K562 (cell line): Measurements from ENCODE around the gene ATP6V0A1. TPM values are rescaled to one million over a fixed set of nuclear protein-coding genes. Genes with fewer than 3 reads are reported as not detected.

Source experiments
- E2F3 ChIP-seq: fragments of 250-450 bp; sonication (Bioruptor Pico); IDR thresholded peaks from 2 replicates; pipeline ENCODE4 v1.4.0; 2020; ENCODE audit warnings: mild to moderate bottlenecking
- HDAC3 ChIP-seq: fragments of 450-650 bp; IDR thresholded peaks from 2 replicates; pipeline ENCODE4 v1.6.1; 2018; ENCODE audit warnings: borderline replicate concordance, mild to moderate bottlenecking, moderate library complexity; ENCODE audit not compliant: partially characterized antibody
- LCOR ChIP-seq: sonication (generic); formaldehyde crosslinking; IDR thresholded peaks from 2 replicates; pipeline ENCODE4 v1.8.0; 2022; ENCODE audit warnings: mild to moderate bottlenecking, missing genetic modification reagents
- LEF1 ChIP-seq: fragments of 450-650 bp; IDR thresholded peaks from 2 replicates; pipeline ENCODE4 v1.6.1; 2016; ENCODE audit warnings: mild to moderate bottlenecking
- NFATC3 ChIP-seq: fragments of 450-650 bp; IDR thresholded peaks from 2 replicates; pipeline ENCODE4 v1.6.1; 2017; ENCODE audit warnings: mild to moderate bottlenecking
- NFIC ChIP-seq: fragments of 450-650 bp; IDR thresholded peaks from 2 replicates; pipeline ENCODE4 v1.6.1; 2017; ENCODE audit warnings: mild to moderate bottlenecking, inconsistent platforms
- SMARCC2 ChIP-seq: fragments of 450-650 bp; IDR thresholded peaks from 2 replicates; pipeline ENCODE4 v1.6.1; 2017; ENCODE audit warnings: antibody characterized with exemption, moderate library complexity, mild to moderate bottlenecking, low read depth
- SPI1 ChIP-seq: IDR thresholded peaks from 2 replicates; pipeline ENCODE4 v1.6.1; 2011; ENCODE audit warnings: low read depth, low read length, control low read depth, borderline replicate concordance
- TCF7L2 ChIP-seq: fragments of 150-350 bp; IDR thresholded peaks from 2 replicates; pipeline ENCODE4 v1.6.1; 2016; ENCODE audit warnings: low read depth, mild to moderate bottlenecking, low read length, moderate library complexity
- TEAD2 ChIP-seq: fragments of 450-650 bp; IDR thresholded peaks from 2 replicates; pipeline ENCODE4 v1.6.1; 2016; ENCODE audit warnings: missing genetic modification characterization, control low read depth, missing compliant biosample characterization
- ZNF175 ChIP-seq: fragments of 200-800 bp; sonication (Bioruptor generic); IDR thresholded peaks from 2 replicates; pipeline ENCODE4 v1.6.1; 2016; ENCODE audit warnings: low read depth, mild to moderate bottlenecking, missing genetic modification characterization, missing compliant biosample characterization
- polyA plus RNA-seq, 8 experiments: library from polyadenylated mRNA; depleted of rRNA in 4 of 8; stranded (reverse) in 5 of 8; unstranded in 3 of 8; fragments of >200 nt; fragmentation: Nextera tagmentation in 2 of 8; fragmentation: Illumina TruSeq in 1 of 8; extraction: Ambion mirVana in 2 of 8; extraction: Trizol in 1 of 8; gene quantifications; 2 replicates each; pipeline versions ENCODE4 v1.2.1 to v1.2.3, GENCODE V29; 2011 to 2014; ENCODE audit warnings: inconsistent platforms in 1 of 8, missing spikeins in 1 of 8
- total RNA-seq, 7 experiments: library from RNA; depleted of rRNA in 6 of 7; stranded (reverse); fragments of >200 nt in 6 of 7; fragmentation: Illumina TruSeq in 2 of 7; extraction: Trizol in 2 of 7; gene quantifications; 2 replicates each; pipeline versions ENCODE4 v1.2.1 to v1.2.3, GENCODE V29; 2011 to 2021; ENCODE audit warnings: low replicate concordance in 1 of 7
- TF ChIP-seq, protein P1 (sequence below): IDR thresholded peaks from 3 replicates; pipeline ENCODE4 v1.6.1; 2011; ENCODE audit warnings: borderline replicate concordance, mild to moderate bottlenecking, moderate library complexity; ENCODE audit not compliant: insufficient read length; ENCODE audit errors: extremely low read depth
- TF ChIP-seq, protein P2 (sequence below), 2 experiments: fragments of 450-650 bp; conservative IDR thresholded peaks; 2 replicates each; pipeline ENCODE4 v1.6.1; 2017; ENCODE audit warnings: mild to moderate bottlenecking in 2 of 2, moderate library complexity in 2 of 2
- TF ChIP-seq, protein P3 (sequence below): fragments of 450-650 bp; formaldehyde crosslinking; IDR thresholded peaks from 2 replicates; pipeline ENCODE4 v1.4.0; 2020; ENCODE audit warnings: mild to moderate bottlenecking
- TF ChIP-seq, protein P4 (sequence below): fragments of 250-450 bp; sonication (Bioruptor Pico); IDR thresholded peaks from 2 replicates; pipeline ENCODE4 v1.4.0; 2020; ENCODE audit warnings: mild to moderate bottlenecking, moderate library complexity, borderline replicate concordance

ATP6V0A1 gene
- total and polyA plus RNA-seq, 9 of the 15 experiments (the other 6 are each of a cell fraction or from before 2014, with no cell fraction given): 11.8 to 158 (median 75.5) TPM

DNA sequence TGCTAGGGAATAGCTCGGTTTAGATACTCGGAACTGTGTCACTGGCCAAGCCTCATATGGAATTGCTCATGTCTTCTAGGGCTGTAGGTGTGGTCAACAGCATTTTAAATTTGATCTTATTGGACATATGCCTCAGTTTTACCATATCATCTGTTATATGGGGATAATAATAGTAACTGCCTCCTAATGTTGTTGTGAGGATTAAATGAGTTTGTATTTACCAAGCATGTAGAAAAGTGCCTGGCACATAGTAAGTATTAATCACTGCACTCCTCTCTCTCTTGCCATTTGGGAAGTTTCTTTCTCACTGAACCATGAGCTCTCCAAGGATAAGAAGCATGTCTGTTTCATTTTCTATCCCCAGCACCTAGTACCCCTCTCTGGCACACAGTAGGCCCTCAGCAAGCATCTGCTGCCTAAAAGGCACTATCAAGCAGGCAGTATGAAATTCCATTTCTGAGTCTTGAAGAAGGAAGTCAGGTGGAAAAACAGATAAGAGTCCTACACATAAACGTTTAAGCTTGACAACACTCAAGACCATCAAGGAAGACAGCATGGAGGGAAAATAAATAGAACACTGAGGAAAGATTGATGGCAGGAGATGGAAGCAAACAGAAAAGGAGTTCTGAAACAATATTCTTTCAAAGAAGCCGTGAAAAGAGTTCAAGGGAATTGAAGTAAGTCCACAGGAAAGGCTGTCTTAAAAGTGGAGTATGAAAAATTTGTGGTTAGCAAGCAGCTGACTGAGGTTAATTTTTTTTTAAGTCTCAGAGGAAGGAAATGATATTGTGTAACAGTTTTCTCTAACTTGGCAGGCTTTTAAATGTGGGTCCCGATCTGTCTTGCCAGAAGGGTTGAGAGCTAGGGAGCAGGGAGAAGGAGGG, 2.2 kb upstream of the ATP6V0A1 start (continued):
- TF ChIP-seq, protein P1, sequence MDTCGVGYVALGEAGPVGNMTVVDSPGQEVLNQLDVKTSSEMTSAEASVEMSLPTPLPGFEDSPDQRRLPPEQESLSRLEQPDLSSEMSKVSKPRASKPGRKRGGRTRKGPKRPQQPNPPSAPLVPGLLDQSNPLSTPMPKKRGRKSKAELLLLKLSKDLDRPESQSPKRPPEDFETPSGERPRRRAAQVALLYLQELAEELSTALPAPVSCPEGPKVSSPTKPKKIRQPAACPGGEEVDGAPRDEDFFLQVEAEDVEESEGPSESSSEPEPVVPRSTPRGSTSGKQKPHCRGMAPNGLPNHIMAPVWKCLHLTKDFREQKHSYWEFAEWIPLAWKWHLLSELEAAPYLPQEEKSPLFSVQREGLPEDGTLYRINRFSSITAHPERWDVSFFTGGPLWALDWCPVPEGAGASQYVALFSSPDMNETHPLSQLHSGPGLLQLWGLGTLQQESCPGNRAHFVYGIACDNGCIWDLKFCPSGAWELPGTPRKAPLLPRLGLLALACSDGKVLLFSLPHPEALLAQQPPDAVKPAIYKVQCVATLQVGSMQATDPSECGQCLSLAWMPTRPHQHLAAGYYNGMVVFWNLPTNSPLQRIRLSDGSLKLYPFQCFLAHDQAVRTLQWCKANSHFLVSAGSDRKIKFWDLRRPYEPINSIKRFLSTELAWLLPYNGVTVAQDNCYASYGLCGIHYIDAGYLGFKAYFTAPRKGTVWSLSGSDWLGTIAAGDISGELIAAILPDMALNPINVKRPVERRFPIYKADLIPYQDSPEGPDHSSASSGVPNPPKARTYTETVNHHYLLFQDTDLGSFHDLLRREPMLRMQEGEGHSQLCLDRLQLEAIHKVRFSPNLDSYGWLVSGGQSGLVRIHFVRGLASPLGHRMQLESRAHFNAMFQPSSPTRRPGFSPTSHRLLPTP: no peak
- TF ChIP-seq, protein P2, sequence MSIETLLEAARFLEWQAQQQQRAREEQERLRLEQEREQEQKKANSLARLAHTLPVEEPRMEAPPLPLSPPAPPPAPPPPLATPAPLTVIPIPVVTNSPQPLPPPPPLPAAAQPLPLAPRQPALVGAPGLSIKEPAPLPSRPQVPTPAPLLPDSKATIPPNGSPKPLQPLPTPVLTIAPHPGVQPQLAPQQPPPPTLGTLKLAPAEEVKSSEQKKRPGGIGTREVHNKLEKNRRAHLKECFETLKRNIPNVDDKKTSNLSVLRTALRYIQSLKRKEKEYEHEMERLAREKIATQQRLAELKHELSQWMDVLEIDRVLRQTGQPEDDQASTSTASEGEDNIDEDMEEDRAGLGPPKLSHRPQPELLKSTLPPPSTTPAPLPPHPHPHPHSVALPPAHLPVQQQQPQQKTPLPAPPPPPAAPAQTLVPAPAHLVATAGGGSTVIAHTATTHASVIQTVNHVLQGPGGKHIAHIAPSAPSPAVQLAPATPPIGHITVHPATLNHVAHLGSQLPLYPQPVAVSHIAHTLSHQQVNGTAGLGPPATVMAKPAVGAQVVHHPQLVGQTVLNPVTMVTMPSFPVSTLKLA (conservative IDR thresholded peaks at IDR 0.05): peak; percentile 59 to 72; a peak in 3 of 4 replicates
- peak; percentile 90 for TF ChIP-seq LEF1
- TF ChIP-seq LCOR (CRISPR knock-in tag): no peak
- no peak for TF ChIP-seq E2F3 (CRISPR knock-in tag)
- peak; percentile 70; the same call in 1 of the 2 replicates for TF ChIP-seq SPI1
- no peak for TF ChIP-seq HDAC3
- no peak for TF ChIP-seq TCF7L2
- TF ChIP-seq, protein P3, sequence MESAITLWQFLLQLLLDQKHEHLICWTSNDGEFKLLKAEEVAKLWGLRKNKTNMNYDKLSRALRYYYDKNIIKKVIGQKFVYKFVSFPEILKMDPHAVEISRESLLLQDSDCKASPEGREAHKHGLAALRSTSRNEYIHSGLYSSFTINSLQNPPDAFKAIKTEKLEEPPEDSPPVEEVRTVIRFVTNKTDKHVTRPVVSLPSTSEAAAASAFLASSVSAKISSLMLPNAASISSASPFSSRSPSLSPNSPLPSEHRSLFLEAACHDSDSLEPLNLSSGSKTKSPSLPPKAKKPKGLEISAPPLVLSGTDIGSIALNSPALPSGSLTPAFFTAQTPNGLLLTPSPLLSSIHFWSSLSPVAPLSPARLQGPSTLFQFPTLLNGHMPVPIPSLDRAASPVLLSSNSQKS (CRISPR knock-in tag): no peak
- TF ChIP-seq SMARCC2: peak; percentile 85
- TF ChIP-seq, protein P4, sequence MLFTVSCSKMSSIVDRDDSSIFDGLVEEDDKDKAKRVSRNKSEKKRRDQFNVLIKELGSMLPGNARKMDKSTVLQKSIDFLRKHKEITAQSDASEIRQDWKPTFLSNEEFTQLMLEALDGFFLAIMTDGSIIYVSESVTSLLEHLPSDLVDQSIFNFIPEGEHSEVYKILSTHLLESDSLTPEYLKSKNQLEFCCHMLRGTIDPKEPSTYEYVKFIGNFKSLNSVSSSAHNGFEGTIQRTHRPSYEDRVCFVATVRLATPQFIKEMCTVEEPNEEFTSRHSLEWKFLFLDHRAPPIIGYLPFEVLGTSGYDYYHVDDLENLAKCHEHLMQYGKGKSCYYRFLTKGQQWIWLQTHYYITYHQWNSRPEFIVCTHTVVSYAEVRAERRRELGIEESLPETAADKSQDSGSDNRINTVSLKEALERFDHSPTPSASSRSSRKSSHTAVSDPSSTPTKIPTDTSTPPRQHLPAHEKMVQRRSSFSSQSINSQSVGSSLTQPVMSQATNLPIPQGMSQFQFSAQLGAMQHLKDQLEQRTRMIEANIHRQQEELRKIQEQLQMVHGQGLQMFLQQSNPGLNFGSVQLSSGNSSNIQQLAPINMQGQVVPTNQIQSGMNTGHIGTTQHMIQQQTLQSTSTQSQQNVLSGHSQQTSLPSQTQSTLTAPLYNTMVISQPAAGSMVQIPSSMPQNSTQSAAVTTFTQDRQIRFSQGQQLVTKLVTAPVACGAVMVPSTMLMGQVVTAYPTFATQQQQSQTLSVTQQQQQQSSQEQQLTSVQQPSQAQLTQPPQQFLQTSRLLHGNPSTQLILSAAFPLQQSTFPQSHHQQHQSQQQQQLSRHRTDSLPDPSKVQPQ (CRISPR knock-in tag): no peak
- 0 out of 2 replicates have a peak, but pooled peaks have one; percentile 59 for TF ChIP-seq NFATC3
- peak; percentile 74 for TF ChIP-seq NFIC
- no peak for TF ChIP-seq ZNF175 (CRISPR knock-in tag)
- TF ChIP-seq TEAD2 (tag): no peak
